IMR-90 (cell line): ENCODE results near the gene CDC7. TPM values are rescaled to one million over a fixed set of nuclear protein-coding genes. Genes with fewer than 3 reads are reported as not detected.

ENCODE experiments used
- ATAC-seq: fragments of 200-7000 bp; cut with Tn5 transposase; 2 replicates; pipeline ENCODE4 v1.9.1; 2020; ENCODE audit warnings: low read depth, mild to moderate bottlenecking, moderate library complexity
- BruUV-seq: library from RNA; stranded (reverse); fragments of 400-500 nt; replicated peaks from 2 replicates; lab custom pipeline; 2021; lab: Mats Ljungman, UMichigan
- CTCF ChIA-PET: fragments of 300-600 bp; formaldehyde crosslinking; extraction: SDS; loops from one replicate; lab custom pipeline; 2021; ENCODE audit warnings: antibody characterized with exemption; lab: Yijun Ruan, JAX
- POLR2A ChIA-PET: fragments of 300-600 bp; sonication (Branson Sonifier 250); formaldehyde crosslinking; loops from one replicate; lab custom pipeline; 2022; ENCODE audit warnings: antibody characterized with exemption; ENCODE audit not compliant: unreplicated experiment; lab: Charles Lee
- DNase-seq: peaks from one replicate; pipeline ENCODE4 v3.0.0; 2013
- H2AFZ ChIP-seq: replicated peaks from 2 replicates; pipeline ENCODE3; 2013; ENCODE audit warnings: low read length, mild to moderate bottlenecking; ENCODE audit not compliant: poor library complexity
- H2AK5ac ChIP-seq: 2 replicates; pipeline ENCODE4 v1.6.1; 2013; ENCODE audit warnings: low read depth, low read length, inconsistent platforms
- H2AK9ac ChIP-seq: replicated peaks from 2 replicates; pipeline ENCODE3; 2013; ENCODE audit warnings: mild to moderate bottlenecking, low read depth, low read length, moderate library complexity; ENCODE audit not compliant: poor library complexity
- H2BK120ac ChIP-seq: 2 replicates; pipeline ENCODE4 v1.6.1; 2013; ENCODE audit warnings: low read depth, low read length, inconsistent platforms
- H2BK15ac ChIP-seq: 3 replicates; pipeline ENCODE4 v1.6.1; 2013; ENCODE audit warnings: low read depth, low read length, inconsistent platforms
- H2BK20ac ChIP-seq: 2 replicates; pipeline ENCODE4 v1.6.1; 2013; ENCODE audit warnings: low read depth, mild to moderate bottlenecking, inconsistent platforms, low read length, moderate library complexity
- H2BK5ac ChIP-seq: 2 replicates; pipeline ENCODE4 v1.6.1; 2013; ENCODE audit warnings: mild to moderate bottlenecking, low read depth, low read length, inconsistent platforms; ENCODE audit not compliant: poor library complexity, severe bottlenecking
- H3K14ac ChIP-seq: replicated peaks from 2 replicates; pipeline ENCODE4 v1.6.1; 2013; ENCODE audit warnings: low read depth, low read length, inconsistent platforms
- H3K18ac ChIP-seq: 2 replicates; pipeline ENCODE4 v1.6.1; 2013; ENCODE audit warnings: low read depth, low read length, control low read depth
- H3K23ac ChIP-seq: 2 replicates; pipeline ENCODE4 v1.6.1; 2013; ENCODE audit warnings: low read depth, low read length, inconsistent platforms
- H3K27ac ChIP-seq: 2 replicates; pipeline ENCODE4 v1.5.1; 2013; ENCODE audit warnings: mild to moderate bottlenecking, control low read depth, low read length; ENCODE audit not compliant: insufficient read depth
- H3K27me3 ChIP-seq: 2 replicates; pipeline ENCODE4 v1.6.1; 2013; ENCODE audit warnings: low read length; ENCODE audit not compliant: control insufficient read depth, insufficient read depth
- H3K36me3 ChIP-seq: 2 replicates; pipeline ENCODE4 v1.6.1; 2013; ENCODE audit warnings: low read length, mixed read lengths; ENCODE audit not compliant: control insufficient read depth, insufficient read depth
- H3K4ac ChIP-seq: 2 replicates; pipeline ENCODE4 v1.6.1; 2013; ENCODE audit warnings: low read depth, low read length, inconsistent platforms
- H3K4me1 ChIP-seq: 2 replicates; pipeline ENCODE4 v1.6.1; 2013; ENCODE audit warnings: low read length, mixed read lengths; ENCODE audit not compliant: control insufficient read depth, insufficient read depth
- H3K4me2 ChIP-seq: 2 replicates; pipeline ENCODE4 v1.6.1; 2013; ENCODE audit warnings: low read depth, mild to moderate bottlenecking, control low read depth, low read length, moderate library complexity
- H3K4me3 ChIP-seq: 2 replicates; pipeline ENCODE4 v1.5.1; 2013; ENCODE audit warnings: low read depth, mild to moderate bottlenecking, control low read depth, low read length, moderate library complexity; ENCODE audit not compliant: insufficient read depth
- H3K56ac ChIP-seq: 2 replicates; pipeline ENCODE4 v1.6.1; 2013; ENCODE audit warnings: low read length, inconsistent platforms; ENCODE audit not compliant: insufficient read depth; ENCODE audit errors: extremely low read depth
- H3K79me1 ChIP-seq, 2 experiments: 2 replicates each; pipeline ENCODE4 v1.6.1; 2013; ENCODE audit warnings: low read length in 2 of 2, inconsistent platforms in 1 of 2, low read depth in 1 of 2
- H3K9ac ChIP-seq: 2 replicates; pipeline ENCODE4 v1.6.1; 2013; ENCODE audit warnings: low read depth, low read length, control low read depth
- H3K9me1 ChIP-seq: 2 replicates; pipeline ENCODE4 v1.6.1; 2013; ENCODE audit warnings: low read length, inconsistent platforms; ENCODE audit not compliant: insufficient read depth
- H3K9me3 ChIP-seq: 2 replicates; pipeline ENCODE4 v1.6.1; 2013; ENCODE audit warnings: low read length; ENCODE audit not compliant: control insufficient read depth, insufficient read depth
- H4K20me1 ChIP-seq: 2 replicates; pipeline ENCODE4 v1.6.1; 2013; ENCODE audit warnings: low read length, inconsistent platforms; ENCODE audit not compliant: insufficient read depth
- H4K5ac ChIP-seq: 2 replicates; pipeline ENCODE4 v1.6.1; 2013; ENCODE audit warnings: mild to moderate bottlenecking, low read depth, low read length, control low read depth
- H4K8ac ChIP-seq, 2 experiments: 2 replicates each; pipeline ENCODE4 v1.6.1; 2013; ENCODE audit warnings: low read depth in 2 of 2, low read length in 2 of 2, control low read depth in 1 of 2, inconsistent platforms in 1 of 2
- H4K91ac ChIP-seq: 2 replicates; pipeline ENCODE4 v1.6.1; 2013; ENCODE audit warnings: low read depth, low read length, inconsistent platforms; ENCODE audit not compliant: insufficient read depth
- MAZ ChIP-seq: IDR thresholded peaks from 2 replicates; pipeline ENCODE4 v1.6.1; 2012; ENCODE audit warnings: low read depth, mild to moderate bottlenecking, low read length, improper control_type of control experiment, moderate library complexity, borderline replicate concordance
- MXI1 ChIP-seq: IDR thresholded peaks from 2 replicates; pipeline ENCODE4 v1.6.1; 2012; ENCODE audit warnings: low read depth, mild to moderate bottlenecking, low read length, moderate library complexity, borderline replicate concordance
- POLR2A ChIP-seq: IDR thresholded peaks from 2 replicates; pipeline ENCODE4 v1.6.1; 2012; ENCODE audit warnings: mild to moderate bottlenecking, low read depth, low read length
- RCOR1 ChIP-seq: IDR thresholded peaks from 2 replicates; pipeline ENCODE4 v1.6.1; 2012; ENCODE audit warnings: mild to moderate bottlenecking, low read length, improper control_type of control experiment; ENCODE audit not compliant: insufficient replicate concordance
- dilution Hi-C: fragments of 300-500 bp; cut with HindIII; formaldehyde crosslinking; loops from one replicate; pipeline ENCODE4 v1.14.3; 2018; ENCODE audit warnings: low sequenced_read_pairs; ENCODE audit not compliant: unreplicated experiment
- in situ Hi-C: fragments of 300-500 bp; cut with MboI; formaldehyde crosslinking; loops from 3 replicates; pipeline ENCODE4 v1.14.3; 2019; ENCODE audit warnings: low sequenced_read_pairs, inconsistent platforms, mixed read lengths
- intact Hi-C: fragments of 100-400 bp; cut with micrococcal nuclease; formaldehyde crosslinking; loops from 2 replicates; pipeline ENCODE4 v1.10.0; 2022
- polyA plus RNA-seq, 3 experiments: library from polyadenylated mRNA; depleted of rRNA; stranded (reverse); fragments of >200 nt; gene quantifications; 2 replicates each; pipeline ENCODE4 v1.2.3, GENCODE V29; 2012; ENCODE audit warnings: low replicate concordance in 1 of 3
- total RNA-seq: library from RNA; depleted of rRNA; stranded (reverse); fragments of >200 nt; gene quantifications from 2 replicates; pipeline ENCODE4 v1.2.3, GENCODE V29; 2012

CDC7 gene
- total and polyA plus RNA-seq, 2 of the 4 experiments (the other 2 are of a cell fraction), result 4.3 to 4.7 TPM

- POLR2A ChIA-PET, result interaction anchor here (0.6 kb wide), 1 partner anchor 383 kb away, joined by 5 read pairs; the partner anchor contains the start of gene TGFBR3
- no peak overlapping the region for H3K56ac ChIP-seq
- no peak overlapping the region for H3K9ac ChIP-seq
- H2BK15ac ChIP-seq, result no peak overlapping the region
- CTCF ChIA-PET, result interaction anchor here (1.3 kb wide), 1 partner anchor 9 kb away, joined by 5 read pairs; no protein-coding TSS in a partner anchor
- TF ChIP-seq POLR2A (no peak), MXI1 (no peak), RCOR1 (no peak), MAZ (no peak)
- ATAC-seq (no peak), DNase-seq (no peak)
- H3K9me3 ChIP-seq, result no peaks in the 10 kb centered on the region
- no peak overlapping the region for H4K5ac ChIP-seq
- no peak overlapping the region for H3K14ac ChIP-seq
- H3K23ac ChIP-seq, result no peak overlapping the region
- H3K4me2 ChIP-seq, result no peak overlapping the region
- no peak overlapping the region for H4K8ac ChIP-seq
- H2AK5ac ChIP-seq, result no peak overlapping the region
- H3K4me1 ChIP-seq, result no peaks in the 10 kb centered on the region; the same call in 1 of the 2 replicates
- no peak overlapping the region for H2BK5ac ChIP-seq
- H2AFZ ChIP-seq, result no peak overlapping the region
- no peak overlapping the region for H2BK120ac ChIP-seq
- no peak overlapping the region for H3K18ac ChIP-seq
- dilution Hi-C loops (no loop called here), intact Hi-C loops (loop anchor here (5.0 kb wide), 3 partner anchors 336 to 1329 kb away; partner anchors contain the start of genes GLMN, RPAP2 and RPL5), in situ Hi-C loops (no loop called here)
- H4K20me1 ChIP-seq, result no peaks in the 10 kb centered on the region; the same call in 1 of the 2 replicates
- no peaks in the 10 kb centered on the region for H3K9me1 ChIP-seq
- no peak overlapping the region for H4K91ac ChIP-seq
- no peak overlapping the region for H2BK20ac ChIP-seq
- no peaks in the 10 kb centered on the region for H3K27me3 ChIP-seq
- no peak overlapping the region for H3K27ac ChIP-seq
- H3K79me1 ChIP-seq, result peaks cover 11 to 23% of the 10 kb centered on the region in 2 experiments
- H3K4ac ChIP-seq, result no peak overlapping the region
- no peak overlapping the region for H3K4me3 ChIP-seq
- H2AK9ac ChIP-seq, result no peak overlapping the region
- BruUV-seq, result no TSS peak
- H3K36me3 ChIP-seq, result no peaks in the 10 kb centered on the region
Observed at GRCh38 chr1:91503332-91503900, 2.8 kb downstream of the CDC7 start.
